Measurements from ENCODE around the gene CAMK4. TPM values are rescaled to one million over a fixed set of nuclear protein-coding genes. Genes with fewer than 3 reads are reported as not detected.
A peak's percentile ranks its signal among the peaks of the same experiment; 100 is the strongest.

The CAMK4 gene
- total RNA-seq, 1 donor from 2014 or later = 5.1 TPM

- peak overlapping the region; percentile 86 for H3K4me3 ChIP-seq (ENCODE audit: low read depth, low read length)
- no peak for TF ChIP-seq CTCF (conservative IDR thresholded peaks at IDR 0.05; ENCODE audit: low read depth, low read length)
- no peak for DNase-seq (ENCODE audit: low read depth)
Measured at GRCh38 chr5:111513131-111513520, 288.9 kb downstream of the CAMK4 start.

GRCh38 chr5:111514087-111514486 lies 289.9 kb downstream of the CAMK4 start:
- no peak for DNase-seq (ENCODE audit: low read depth)
- TF ChIP-seq CTCF (conservative IDR thresholded peaks at IDR 0.05; ENCODE audit: low read depth, low read length) = no peak
- H3K4me3 ChIP-seq (ENCODE audit: low read depth, low read length) = no peak overlapping the region

- no peak overlapping the region for H3K4me3 ChIP-seq (ENCODE audit: low read depth, low read length)
- TF ChIP-seq CTCF (conservative IDR thresholded peaks at IDR 0.05; ENCODE audit: low read depth, low read length) = no peak
- DNase-seq (ENCODE audit: low read depth) = no peak
Measured at GRCh38 chr5:111517853-111518501, 293.8 kb downstream of the CAMK4 start.

GRCh38 chr5:111518777-111519176 lies 294.6 kb downstream of the CAMK4 start:
- no peak for TF ChIP-seq CTCF (conservative IDR thresholded peaks at IDR 0.05; ENCODE audit: low read depth, low read length)
- DNase-seq (ENCODE audit: low read depth) = no peak

GRCh38 chr5:111520908-111521307 lies 296.7 kb downstream of the CAMK4 start:
- TF ChIP-seq CTCF (conservative IDR thresholded peaks at IDR 0.05; ENCODE audit: low read depth, low read length) = no peak

More at GRCh38 chr5:111518777-111519176, 294.6 kb downstream of the CAMK4 start:
- H3K4me3 ChIP-seq (ENCODE audit: low read depth, low read length) = no peak overlapping the region

GRCh38 chr5:111528056-111528455 lies 303.9 kb downstream of the CAMK4 start:
- no peak for TF ChIP-seq CTCF (conservative IDR thresholded peaks at IDR 0.05; ENCODE audit: low read depth, low read length)
- DNase-seq (ENCODE audit: low read depth) = no peak
- no peak overlapping the region for H3K4me3 ChIP-seq (ENCODE audit: low read depth, low read length)

More at GRCh38 chr5:111520908-111521307, 296.7 kb downstream of the CAMK4 start:
- no peak for DNase-seq (ENCODE audit: low read depth)
- H3K4me3 ChIP-seq (ENCODE audit: low read depth, low read length) = no peak overlapping the region

GRCh38 chr5:111530298-111530740 lies 306.1 kb downstream of the CAMK4 start:
- DNase-seq (ENCODE audit: low read depth) = peak; percentile 63
- TF ChIP-seq CTCF (conservative IDR thresholded peaks at IDR 0.05; ENCODE audit: low read depth, low read length) = no peak
- no peak overlapping the region for H3K4me3 ChIP-seq (ENCODE audit: low read depth, low read length)
